NB4 (cell line): ENCODE results near the gene AUTS2.
A peak's percentile ranks its signal among the peaks of the same experiment; 100 is the strongest.

Source experiments
- DNase-seq: peaks from one replicate; pipeline ENCODE4 v3.0.0; 2010; ENCODE audit warnings: low read depth
- H3K4me3 ChIP-seq: one replicate; pipeline ENCODE4 v1.5.1; 2011; ENCODE audit warnings: mild to moderate bottlenecking, low read depth, low read length, moderate library complexity
- CTCF ChIP-seq: IDR thresholded peaks from one replicate; pipeline ENCODE4 v1.5.1; 2012; ENCODE audit warnings: low read depth, low read length
- MAX ChIP-seq: IDR thresholded peaks from 2 replicates; pipeline ENCODE4 v1.6.1; 2011; ENCODE audit warnings: low read depth, low read length
- MYC ChIP-seq: IDR thresholded peaks from 2 replicates; pipeline ENCODE4 v1.6.1; 2011; ENCODE audit warnings: low read depth, low read length
- POLR2A ChIP-seq: IDR thresholded peaks from 2 replicates; pipeline ENCODE4 v1.6.1; 2011; ENCODE audit warnings: mild to moderate bottlenecking; ENCODE audit not compliant: insufficient read length; ENCODE audit errors: extremely low read depth

Gene AUTS2

GRCh38 chr7:69903410-69903809 is 305.1 kb downstream of the AUTS2 start:
- peak; percentile 71 for DNase-seq
- TF ChIP-seq CTCF (no peak), MAX (no peak), POLR2A (no peak), MYC (no peak)
- no peak overlapping the region for H3K4me3 ChIP-seq

- TF ChIP-seq CTCF (no peak), MAX (peak; percentile 44; the same call in 1 of the 2 replicates)
- no peak overlapping the region for H3K4me3 ChIP-seq
- peak; percentile 90 for DNase-seq
Observed at GRCh38 chr7:69906283-69906995, 308.2 kb downstream of the AUTS2 start.

GRCh38 chr7:69907720-69908119 is 309.4 kb downstream of the AUTS2 start:
- TF ChIP-seq MAX (no peak), POLR2A (no peak), CTCF (no peak), MYC (no peak)
- H3K4me3 ChIP-seq: no peak overlapping the region
- no peak for DNase-seq

- H3K4me3 ChIP-seq: no peak overlapping the region
Observed at GRCh38 chr7:69908454-69908853, 310.2 kb downstream of the AUTS2 start.

GRCh38 chr7:69910150-69910549 is 311.9 kb downstream of the AUTS2 start:
- no peak overlapping the region for H3K4me3 ChIP-seq
- TF ChIP-seq MYC (no peak), POLR2A (no peak), CTCF (no peak), MAX (no peak)
- no peak for DNase-seq

More at GRCh38 chr7:69908454-69908853, 310.2 kb downstream of the AUTS2 start:
- DNase-seq: no peak
- TF ChIP-seq CTCF: no peak
- no peak for TF ChIP-seq POLR2A
- TF ChIP-seq MAX: no peak
- TF ChIP-seq MYC: no peak

GRCh38 chr7:69911337-69911736 is 313.1 kb downstream of the AUTS2 start:
- DNase-seq: peak; percentile 19
- no peak overlapping the region for H3K4me3 ChIP-seq
- TF ChIP-seq POLR2A (no peak), MAX (no peak), MYC (no peak), CTCF (no peak)
